GM18526 (cell line): ENCODE measurements around the gene VPS33B.

Experiments
- POLR2A ChIP-seq: IDR thresholded peaks from 3 replicates; pipeline ENCODE4 v1.6.1; 2011; ENCODE audit not compliant: insufficient read length; ENCODE audit errors: extremely low read depth

VPS33B gene

GRCh38 chr15:91043202-91043874 is 20.9 kb upstream of the VPS33B start:
- no peak for TF ChIP-seq POLR2A

DNA sequence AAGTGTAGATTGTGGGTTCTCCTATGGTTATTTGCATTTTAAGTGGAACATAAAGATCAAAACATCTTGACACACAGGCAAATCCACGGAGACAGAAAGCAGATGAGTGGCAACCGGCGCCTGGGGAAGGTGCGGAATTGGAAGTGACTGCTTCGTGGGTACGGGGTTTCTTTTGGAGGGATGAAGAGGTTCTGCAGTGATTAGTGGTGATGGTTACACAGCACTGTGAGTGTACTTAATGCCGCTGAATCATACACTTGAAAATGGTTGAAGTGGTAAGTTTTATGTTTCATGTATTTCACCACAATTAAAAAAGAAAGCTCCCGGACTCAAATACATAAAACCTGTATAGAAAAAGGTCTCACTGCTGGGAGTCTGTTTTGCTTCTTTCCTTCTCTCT is 18.5 kb upstream of the VPS33B start:
- no peak for TF ChIP-seq POLR2A

GRCh38 chr15:91039996-91040395 is 17.6 kb upstream of the VPS33B start:
- no peak for TF ChIP-seq POLR2A

GRCh38 chr15:91032919-91033803 is 10.8 kb upstream of the VPS33B start:
- no peak for TF ChIP-seq POLR2A

DNA sequence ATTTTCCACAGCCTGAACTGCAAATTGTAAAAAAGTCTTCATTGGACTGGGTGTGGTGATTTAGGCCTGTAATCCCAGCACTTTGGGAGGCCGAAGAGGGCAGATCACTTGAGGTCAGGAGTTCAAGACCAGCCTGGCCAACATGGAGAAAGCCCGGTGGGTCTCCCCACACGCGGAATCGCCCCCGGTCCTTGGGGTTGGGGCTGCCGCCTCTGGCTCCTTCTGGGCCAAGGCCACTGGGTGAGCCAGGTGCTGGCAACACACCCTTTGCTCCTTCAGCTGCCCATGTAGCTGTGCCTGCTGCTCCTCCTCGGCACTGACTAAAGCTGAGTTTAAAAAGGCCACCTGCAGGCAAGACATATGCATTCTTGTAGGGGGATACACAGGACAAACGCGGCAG is 9.4 kb upstream of the VPS33B start:
- TF ChIP-seq POLR2A = no peak

DNA sequence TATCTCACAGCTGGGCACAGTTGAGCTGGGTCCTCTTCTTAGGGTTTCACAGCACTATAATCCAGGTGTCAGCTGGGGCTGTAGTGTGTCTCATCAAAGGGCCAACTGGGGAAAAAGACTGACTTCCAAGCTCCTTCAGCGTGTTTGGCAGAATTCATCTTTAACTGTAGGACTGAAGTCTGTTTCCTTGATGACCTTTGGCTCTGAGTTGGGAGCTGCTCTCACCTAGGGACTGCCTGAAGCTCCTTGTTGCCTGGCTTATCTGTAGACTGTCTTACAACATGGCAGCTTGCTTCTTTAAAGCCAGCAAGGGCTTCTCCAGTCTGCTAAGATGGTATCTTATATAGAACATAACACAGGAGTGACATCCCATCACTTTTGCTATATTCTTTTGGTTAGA is 5.3 kb upstream of the VPS33B start:
- no peak for TF ChIP-seq POLR2A

DNA sequence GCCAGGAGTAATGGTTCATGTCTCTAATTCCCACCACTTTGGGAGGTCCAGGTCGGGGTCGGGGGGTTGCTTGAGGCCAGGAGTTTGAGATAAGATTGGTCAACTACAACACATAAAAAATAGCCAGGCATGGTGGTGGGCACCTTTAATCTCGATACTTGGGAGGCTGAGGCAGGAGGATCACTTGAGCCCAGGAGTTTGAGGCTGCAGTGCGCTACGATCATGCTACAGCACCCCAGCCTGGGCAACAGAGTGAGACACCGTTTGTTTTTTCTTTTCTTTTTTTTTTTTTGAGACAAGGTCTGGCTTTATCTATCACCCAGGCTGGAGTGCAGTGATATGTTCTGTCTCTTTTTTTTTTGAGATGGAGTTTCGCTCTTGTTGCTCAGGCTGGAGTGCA is 1.3 kb upstream of the VPS33B start:
- no peak for TF ChIP-seq POLR2A

GRCh38 chr15:91022832-91023129 is 387 bp upstream of the VPS33B start:
- TF ChIP-seq POLR2A = no peak

GRCh38 chr15:91021516-91022074 is 799 bp downstream of the VPS33B start:
- no peak for TF ChIP-seq POLR2A

DNA sequence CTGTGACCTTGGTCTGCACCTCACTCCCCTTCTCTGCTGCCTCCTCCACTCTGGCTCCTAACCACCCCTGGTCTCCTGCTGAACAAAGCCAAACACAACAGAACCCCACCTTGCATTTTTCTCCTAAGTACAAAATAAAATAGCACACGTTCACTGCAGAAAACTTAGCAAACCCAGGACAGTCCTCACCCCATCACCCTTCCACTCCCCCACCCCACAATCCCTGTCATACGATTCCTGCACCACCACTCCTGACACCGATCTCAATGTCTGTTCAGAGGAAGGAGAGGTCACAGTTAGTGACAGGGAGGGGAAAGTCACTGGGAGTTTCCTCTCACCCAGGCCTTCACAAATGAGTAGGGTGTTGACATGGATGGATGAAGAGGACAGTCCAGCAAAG is 4.2 kb downstream of the VPS33B start:
- no peak for TF ChIP-seq POLR2A

GRCh38 chr15:91017716-91018115 is 4.7 kb downstream of the VPS33B start:
- TF ChIP-seq POLR2A = no peak

GRCh38 chr15:91007266-91007665 is 15.1 kb downstream of the VPS33B start:
- TF ChIP-seq POLR2A = no peak

- no peak for TF ChIP-seq POLR2A
These were observed 21.2 kb downstream of the VPS33B start for GRCh38 chr15:91001209-91001608.

DNA sequence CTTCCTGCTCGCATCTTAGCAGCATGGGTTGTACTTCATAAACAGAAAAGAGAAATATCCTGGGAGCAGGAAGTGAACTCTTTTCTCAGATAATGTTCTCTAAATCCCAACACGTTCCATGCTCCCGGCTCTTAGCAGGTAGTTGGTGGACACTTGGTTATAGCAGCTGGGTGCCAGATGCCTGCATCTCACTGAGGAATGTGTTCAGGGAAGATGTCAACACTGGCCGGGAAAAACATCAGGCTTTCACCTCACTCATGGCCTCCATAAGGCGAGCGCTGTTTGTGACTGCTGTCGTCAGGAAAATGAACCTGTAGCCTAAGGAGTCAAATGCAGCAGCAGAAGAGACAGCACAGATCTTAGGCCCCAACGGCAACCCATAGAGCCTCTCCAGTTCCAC is 23.7 kb downstream of the VPS33B start:
- no peak for TF ChIP-seq POLR2A

DNA sequence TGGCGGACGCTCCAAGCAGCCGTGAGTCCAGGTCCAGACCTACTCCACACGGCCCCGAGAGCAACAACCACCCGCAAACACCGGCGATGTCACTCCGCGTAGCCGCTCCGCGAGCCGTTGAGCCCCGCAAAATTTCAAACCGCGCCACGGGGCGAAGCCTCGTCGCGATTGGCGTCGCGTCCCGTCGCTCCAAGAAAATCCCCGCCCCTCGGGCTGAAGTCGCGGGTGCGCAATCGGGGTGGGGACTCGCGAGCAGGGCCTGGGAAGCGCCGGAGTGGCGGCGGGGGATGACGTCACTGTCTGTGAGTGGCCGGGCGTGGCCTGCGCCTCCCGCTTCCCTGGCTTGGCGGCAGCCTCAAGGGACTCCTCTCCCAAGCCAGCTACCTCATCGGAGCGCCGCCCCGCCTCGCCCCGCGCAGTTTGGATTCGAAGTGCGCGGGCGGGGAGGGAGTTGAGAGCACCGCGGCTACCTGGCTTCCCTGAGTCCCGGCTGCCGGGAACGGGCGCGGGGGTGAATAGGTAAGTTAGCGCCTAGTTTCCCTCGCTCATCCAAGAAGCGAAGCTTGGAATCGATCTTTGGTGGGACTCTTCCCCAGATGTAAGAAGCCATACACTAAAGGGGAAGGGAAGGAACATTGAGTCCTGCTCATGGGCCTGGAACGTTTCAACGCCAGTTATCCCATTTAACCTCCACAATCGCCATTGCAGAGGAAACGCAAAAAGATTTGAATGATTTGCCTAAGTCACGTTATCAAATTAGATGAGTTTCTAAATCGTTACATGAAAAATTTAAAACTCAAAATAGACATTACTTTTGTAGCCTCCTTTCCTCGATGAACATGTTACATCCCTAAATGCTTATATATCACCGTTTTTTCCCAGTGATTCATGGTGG is 27.7 kb downstream of the VPS33B start, which contains the start of gene PRC1:
Gene PRC1, minus strand, starts transcription at position 119 of the 895 bp plus-strand sequence. Its CDS starts 118 bp downstream, at position 1.
- TF ChIP-seq POLR2A = peak; percentile 82
